ENCODE measurements around the gene ZC3H12D. TPM values are rescaled to one million over a fixed set of nuclear protein-coding genes. Genes with fewer than 3 reads are reported as not detected.
"Not testable (repeated sequence)": the region's sequence is repeated elsewhere in the genome, so short reads cannot be mapped to it uniquely, and the experiment has no call there.

The ZC3H12D gene
- total RNA-seq: 10 to 100 TPM in 1 of 2 donors, 1 to 10 TPM in 1; 2.1 to 16.0 TPM

DNA sequence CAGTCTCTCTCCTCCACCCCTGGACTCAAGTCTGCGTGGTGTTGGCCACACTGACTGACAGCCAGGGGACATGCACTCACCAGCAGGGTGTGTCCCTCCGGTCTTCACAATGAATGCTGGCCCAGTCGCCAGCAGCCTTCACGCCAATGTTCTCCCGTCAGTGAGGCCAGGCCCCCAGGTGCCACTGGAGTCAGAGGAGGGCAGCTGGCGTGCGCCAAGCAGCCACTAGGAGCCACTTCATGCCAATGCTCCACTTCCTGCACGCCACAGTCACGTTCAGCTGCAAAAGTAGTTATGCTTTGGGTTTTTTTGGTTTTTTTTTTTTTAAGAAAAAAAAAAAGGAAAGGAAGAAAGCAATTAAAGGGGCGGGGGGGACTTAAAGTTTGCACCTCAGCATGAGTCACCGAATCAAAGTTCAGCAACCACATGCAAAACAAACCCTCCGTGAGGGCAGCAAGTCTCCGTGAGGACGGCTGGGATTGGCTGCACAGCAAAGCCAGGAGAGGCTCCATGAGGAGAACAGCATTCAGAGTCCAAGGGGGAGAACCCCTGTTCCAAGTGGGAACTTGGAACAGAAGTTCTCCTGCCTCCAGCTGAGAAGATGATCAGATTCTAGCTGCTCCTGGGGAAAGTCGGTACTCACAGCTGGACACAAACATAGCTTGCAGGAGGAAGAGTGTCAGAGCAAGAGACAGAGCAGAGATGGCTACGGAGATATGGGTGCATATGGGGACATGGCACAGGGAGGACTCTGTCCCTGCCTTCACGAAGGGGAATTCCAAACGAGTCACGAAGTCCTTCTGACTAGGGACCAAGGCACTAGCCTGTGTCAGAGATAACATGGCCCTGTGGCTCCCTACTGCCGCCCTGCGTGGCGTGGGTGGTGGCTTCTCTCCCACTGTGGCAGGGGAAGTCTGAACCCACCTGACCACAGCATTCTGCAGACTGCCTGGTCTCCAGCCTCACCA is at the start of gene ZC3H12D:
Gene ZC3H12D, minus strand, starts transcription at position 282 of the 968 bp plus-strand sequence. CDS start 10,471 bp downstream, outside the sequence.
- ATAC-seq: peak; percentile 67 to 77
- no peaks in the 10 kb centered on the region for H3K9me3 Mint-ChIP-seq

DNA sequence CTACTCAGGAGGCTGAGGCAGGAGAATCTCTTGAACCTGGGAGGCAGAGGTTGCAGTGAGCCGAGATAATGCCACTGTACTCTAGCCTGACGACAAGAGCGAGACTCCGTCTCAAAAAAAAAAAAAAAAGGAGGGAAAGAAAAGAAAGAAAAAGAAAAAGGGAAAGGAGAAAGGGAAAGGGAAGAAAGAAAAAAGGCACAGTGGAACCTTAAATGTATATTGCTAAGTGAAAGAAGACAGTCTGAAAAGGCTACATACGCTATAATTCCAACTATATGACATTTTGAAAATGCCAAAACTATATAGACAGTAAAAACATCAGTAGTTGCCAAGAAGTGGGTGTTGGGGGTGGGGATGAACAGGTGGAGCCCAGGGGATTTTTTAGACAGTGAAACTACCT is 44.8 kb upstream of the ZC3H12D start:
- Mint-ChIP-seq H3K9me3 (no peaks in the 10 kb centered on the region), H3K4me1 (ENCODE audit: low read depth in 2 of 2) (peaks cover 0 to 6% of the 10 kb centered on the region in 2 donors), H3K4me3 (no peak overlapping the region), H3K27me3 (no peaks in the 10 kb centered on the region), H3K27ac (peak overlapping the region in 1 of 2 donors; percentile 60), H3K36me3 (peaks cover 19% of the 10 kb centered on the region)
- DNase-seq (ENCODE audit: low spot score): no peak
- no peak for ATAC-seq

More for the DNA sequence above, at the start of gene ZC3H12D:
- H3K36me3 Mint-ChIP-seq: no peaks in the 10 kb centered on the region
- H3K27me3 Mint-ChIP-seq: peaks cover 0 to 7% of the 10 kb centered on the region in 2 donors
- no peak for DNase-seq (ENCODE audit: low spot score)
- peak within 1 kb of the TSS; percentile 92 for H3K4me3 Mint-ChIP-seq
- peaks cover 23 to 38% of the 10 kb centered on the region in 2 donors for H3K4me1 Mint-ChIP-seq (ENCODE audit: low read depth in 2 of 2)
- H3K27ac Mint-ChIP-seq: peak within 1 kb of the TSS; percentile 85 to 91

DNA sequence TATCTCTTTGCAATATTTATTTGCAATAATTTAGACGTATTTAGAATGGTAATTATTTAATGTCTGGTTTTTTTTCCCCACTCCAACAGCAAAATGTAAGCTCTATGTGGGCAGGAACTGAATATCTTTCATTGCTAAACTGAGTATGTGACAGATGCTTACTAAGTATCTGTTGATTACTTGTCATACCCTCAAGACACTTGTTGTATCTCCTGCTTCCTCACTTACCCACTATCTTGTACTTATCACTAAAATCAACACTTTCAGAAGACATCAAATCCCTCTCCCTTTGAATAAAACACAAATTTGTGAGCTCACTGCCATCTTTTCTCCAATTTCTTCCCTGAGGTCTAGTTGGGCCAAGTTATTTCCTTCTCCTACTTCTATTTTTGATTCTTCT is 30.7 kb upstream of the ZC3H12D start:
- Mint-ChIP-seq H3K4me3 (no peak overlapping the region), H3K27me3 (no peaks in the 10 kb centered on the region), H3K27ac (peak overlapping the region; percentile 13 to 22), H3K9me3 (no peaks in the 10 kb centered on the region), H3K36me3 (peaks cover 18% of the 10 kb centered on the region), H3K4me1 (ENCODE audit: low read depth in 2 of 2) (peaks cover 4 to 6% of the 10 kb centered on the region in 2 donors)
- no peak for DNase-seq (ENCODE audit: low spot score)
- no peak for ATAC-seq

DNA sequence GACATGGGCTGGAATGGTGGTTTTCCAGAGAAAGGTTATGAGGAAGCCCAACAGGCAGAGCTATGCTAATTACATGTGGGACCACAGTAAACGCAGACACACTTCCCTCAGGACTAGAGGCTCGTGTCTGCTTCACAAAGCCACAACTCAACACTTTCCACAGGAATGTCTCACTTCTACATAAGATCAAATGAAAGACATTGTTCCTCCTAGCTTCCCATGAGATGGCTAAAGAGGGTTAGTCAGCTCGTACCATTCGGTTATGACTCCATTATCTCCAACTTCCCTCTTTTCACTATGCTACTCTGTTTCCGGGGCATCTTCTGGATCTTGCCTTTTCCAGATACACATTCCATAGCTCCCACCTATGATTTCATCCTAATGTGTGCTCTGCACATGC is 29.1 kb upstream of the ZC3H12D start:
- Mint-ChIP-seq H3K9me3 (no peaks in the 10 kb centered on the region), H3K4me3 (no peak overlapping the region), H3K4me1 (ENCODE audit: low read depth in 2 of 2) (peaks cover 4 to 6% of the 10 kb centered on the region in 2 donors), H3K27me3 (no peaks in the 10 kb centered on the region), H3K27ac (no peak overlapping the region), H3K36me3 (peaks cover 14% of the 10 kb centered on the region)
- DNase-seq (ENCODE audit: low spot score) (no peak), ATAC-seq (no peak)

DNA sequence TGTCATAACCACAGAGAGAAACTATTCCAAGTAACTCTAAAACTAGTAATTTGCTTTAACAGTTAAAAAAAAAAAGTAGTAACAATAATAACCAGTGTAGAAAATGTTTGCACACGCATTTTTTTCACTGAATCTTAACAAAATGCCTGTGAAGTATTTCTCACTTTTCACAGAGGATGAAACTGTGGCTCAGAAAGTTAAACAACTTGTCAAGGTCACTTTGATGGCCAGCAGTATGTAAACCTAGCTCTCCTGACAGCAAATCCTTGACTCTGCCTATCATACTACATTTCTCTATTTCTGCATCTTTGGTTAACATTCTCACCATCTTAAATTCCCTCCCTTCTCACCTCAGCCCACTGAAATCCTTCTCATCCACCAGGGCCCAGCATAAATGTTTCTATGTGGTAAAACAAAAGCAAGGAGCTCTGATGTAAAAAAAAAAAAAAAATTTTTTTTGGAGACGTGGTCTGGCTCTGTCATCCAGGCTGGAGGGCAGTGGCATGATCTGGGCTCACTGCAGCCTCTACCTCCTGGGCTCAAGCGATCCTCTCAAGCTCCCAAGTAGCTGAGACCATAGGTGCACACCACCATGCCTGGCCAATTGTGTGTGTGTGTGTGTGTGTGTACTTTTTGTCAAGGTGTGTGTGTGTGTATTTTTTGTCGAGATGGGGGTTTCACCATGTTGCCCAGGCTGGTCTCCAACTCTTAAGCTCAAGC is 26.1 kb upstream of the ZC3H12D start:
- no peak for DNase-seq (ENCODE audit: low spot score)
- Mint-ChIP-seq H3K36me3 (peaks cover 9% of the 10 kb centered on the region), H3K4me3 (no peak overlapping the region), H3K27ac (no peak overlapping the region), H3K9me3 (no peaks in the 10 kb centered on the region), H3K4me1 (ENCODE audit: low read depth in 2 of 2) (peaks cover 0 to 6% of the 10 kb centered on the region in 2 donors), H3K27me3 (no peaks in the 10 kb centered on the region)
- ATAC-seq: no peak

DNA sequence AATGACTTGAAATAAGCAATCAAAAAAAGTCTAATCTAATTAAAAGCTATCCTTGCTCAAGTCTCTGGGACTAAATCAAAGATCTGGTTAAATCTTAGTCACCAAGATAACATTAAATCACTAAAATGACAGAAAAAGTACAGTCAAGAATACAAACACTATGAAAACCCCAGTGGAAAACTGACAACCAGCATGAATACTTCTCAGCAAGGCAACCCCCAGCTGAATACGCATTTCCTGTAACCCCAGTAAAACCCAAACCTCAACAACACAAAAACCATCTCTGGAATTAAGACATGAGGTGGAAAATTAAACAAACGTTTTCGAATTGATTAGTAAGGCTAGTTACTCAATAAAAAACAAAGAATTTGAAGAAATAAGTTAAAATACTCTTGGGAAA is 23.7 kb upstream of the ZC3H12D start:
- H3K4me1 Mint-ChIP-seq (ENCODE audit: low read depth in 2 of 2): peaks cover 4 to 6% of the 10 kb centered on the region in 2 donors
- ATAC-seq (peak in 1 of 2 donors; percentile 70), DNase-seq (ENCODE audit: low spot score) (no peak)
- H3K4me3 Mint-ChIP-seq: no peak overlapping the region
- H3K36me3 Mint-ChIP-seq: peaks cover 11% of the 10 kb centered on the region
- H3K9me3 Mint-ChIP-seq: no peaks in the 10 kb centered on the region
- H3K27ac Mint-ChIP-seq: peak overlapping the region in 1 of 2 donors; percentile 53
- no peaks in the 10 kb centered on the region for H3K27me3 Mint-ChIP-seq

DNA sequence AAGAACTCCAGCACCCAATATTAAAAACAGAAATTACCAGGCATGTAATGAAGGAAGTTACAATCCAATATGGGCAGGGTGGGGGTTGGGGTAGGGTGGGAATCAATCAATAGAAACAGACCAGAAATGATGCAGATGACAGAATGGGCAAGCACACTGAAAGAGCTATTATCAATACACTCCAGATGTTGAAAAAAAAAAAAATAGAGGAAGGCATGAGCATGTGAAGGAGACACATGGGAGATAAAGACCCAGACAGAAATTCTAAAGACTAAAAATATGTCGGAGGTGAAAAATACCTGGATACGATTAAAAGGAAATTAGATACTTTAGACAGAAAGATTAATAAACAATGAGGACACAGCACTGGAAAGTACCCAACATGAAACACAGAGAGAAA is 19.1 kb upstream of the ZC3H12D start:
- Mint-ChIP-seq H3K27me3 (no peaks in the 10 kb centered on the region), H3K4me1 (ENCODE audit: low read depth in 2 of 2) (peaks cover 4 to 6% of the 10 kb centered on the region in 2 donors), H3K27ac (peak overlapping the region in 1 of 2 donors; percentile 60), H3K9me3 (no peaks in the 10 kb centered on the region), H3K4me3 (no peak overlapping the region), H3K36me3 (peaks cover 7% of the 10 kb centered on the region)
- DNase-seq (ENCODE audit: low spot score): no peak
- ATAC-seq: no peak

DNA sequence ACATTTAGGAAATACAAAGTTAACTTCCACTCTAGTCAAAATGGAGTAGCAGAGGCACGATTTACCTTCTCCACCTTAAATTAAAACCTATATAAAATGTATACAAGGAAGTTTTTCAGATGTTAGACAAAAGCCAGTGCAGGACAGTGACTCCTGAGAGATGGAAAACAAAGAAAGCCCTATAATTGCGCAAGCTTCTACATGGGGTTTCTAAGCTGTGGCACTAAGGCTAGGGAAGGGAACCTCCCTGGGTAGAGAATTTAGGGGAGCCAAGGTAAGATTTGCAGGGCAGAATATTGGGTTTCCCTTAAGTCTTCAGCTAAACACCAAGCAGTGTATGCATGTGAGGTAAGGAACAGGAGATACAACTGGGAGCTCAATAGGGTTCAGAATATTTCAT is 18.5 kb upstream of the ZC3H12D start:
- H3K27ac Mint-ChIP-seq: peak overlapping the region in 1 of 2 donors; percentile 60
- H3K4me3 Mint-ChIP-seq: no peak overlapping the region
- no peaks in the 10 kb centered on the region for H3K27me3 Mint-ChIP-seq
- no peaks in the 10 kb centered on the region for H3K9me3 Mint-ChIP-seq
- DNase-seq (ENCODE audit: low spot score): no peak
- ATAC-seq: no peak
- peaks cover 7% of the 10 kb centered on the region for H3K36me3 Mint-ChIP-seq
- H3K4me1 Mint-ChIP-seq (ENCODE audit: low read depth in 2 of 2): peaks cover 4 to 6% of the 10 kb centered on the region in 2 donors

DNA sequence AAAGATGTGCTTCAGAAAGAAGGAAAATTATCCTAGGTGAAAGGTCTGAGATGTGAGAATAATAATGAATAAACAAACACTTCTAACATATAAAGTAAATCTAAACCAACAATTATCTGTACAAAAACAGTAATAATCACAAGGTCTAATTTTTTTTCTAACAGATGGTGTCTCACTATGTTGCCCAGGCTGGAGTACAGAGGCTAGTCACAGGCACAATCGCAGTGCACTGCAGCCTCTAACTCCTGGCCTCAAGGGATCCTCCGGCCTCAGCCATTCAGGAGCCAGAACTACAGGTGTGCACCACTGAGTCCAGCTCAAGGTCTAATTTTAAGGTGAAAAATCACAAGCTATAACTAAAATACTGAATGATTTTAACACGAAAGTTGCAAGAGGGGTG is 17.0 kb upstream of the ZC3H12D start:
- Mint-ChIP-seq H3K27me3 (no peaks in the 10 kb centered on the region), H3K27ac (no peak overlapping the region), H3K9me3 (no peaks in the 10 kb centered on the region), H3K4me3 (no peak overlapping the region), H3K36me3 (peaks cover 7% of the 10 kb centered on the region), H3K4me1 (ENCODE audit: low read depth in 2 of 2) (peaks cover 2 to 4% of the 10 kb centered on the region in 2 donors)
- ATAC-seq: no peak
- no peak for DNase-seq (ENCODE audit: low spot score)

DNA sequence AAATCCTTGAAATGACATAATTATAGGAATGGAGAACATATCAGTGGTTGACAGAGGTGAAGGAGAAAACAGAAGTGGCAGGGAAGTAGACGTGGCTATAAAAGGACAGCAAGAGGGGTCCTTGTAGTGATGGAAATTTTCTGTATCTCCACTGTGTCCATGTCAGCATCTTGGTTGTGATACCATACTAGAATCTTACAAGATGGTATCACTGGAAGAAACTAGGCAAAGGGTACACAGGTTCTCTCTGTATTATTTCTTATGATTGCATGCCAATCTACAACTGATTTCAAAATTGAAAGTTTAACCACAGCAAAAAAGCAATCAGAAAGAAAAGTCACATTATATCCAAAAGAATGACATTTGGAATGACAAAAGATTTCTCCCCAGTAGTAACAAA is 16.4 kb upstream of the ZC3H12D start:
- ATAC-seq (no peak), DNase-seq (ENCODE audit: low spot score) (no peak)
- no peak overlapping the region for H3K4me3 Mint-ChIP-seq
- H3K36me3 Mint-ChIP-seq: peaks cover 7% of the 10 kb centered on the region
- no peaks in the 10 kb centered on the region for H3K9me3 Mint-ChIP-seq
- H3K4me1 Mint-ChIP-seq (ENCODE audit: low read depth in 2 of 2): peaks cover 4 to 6% of the 10 kb centered on the region in 2 donors
- no peak overlapping the region for H3K27ac Mint-ChIP-seq
- no peaks in the 10 kb centered on the region for H3K27me3 Mint-ChIP-seq

DNA sequence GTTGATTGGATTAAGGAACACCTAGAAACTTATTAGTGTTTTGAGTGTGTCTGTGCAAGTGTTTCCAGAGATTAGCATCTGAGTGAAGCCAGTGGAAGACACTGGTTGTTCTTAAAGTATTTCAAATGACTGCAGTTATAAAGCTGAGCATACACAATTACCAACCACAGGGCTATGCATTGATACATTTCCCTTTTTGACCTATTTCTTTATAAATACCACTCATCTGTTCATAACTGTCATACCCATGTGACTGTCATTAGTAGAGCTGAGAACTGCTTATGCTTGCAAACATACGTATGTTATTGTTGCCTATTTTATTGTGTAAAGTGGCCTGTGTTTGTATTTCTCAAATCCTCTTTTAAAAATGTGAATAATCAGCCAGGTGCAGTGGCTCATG is 15.3 kb upstream of the ZC3H12D start:
- H3K27ac Mint-ChIP-seq: peak overlapping the region in 1 of 2 donors; percentile 27
- ATAC-seq (no peak), DNase-seq (ENCODE audit: low spot score) (no peak)
- no peaks in the 10 kb centered on the region for H3K9me3 Mint-ChIP-seq
- peaks cover 6 to 12% of the 10 kb centered on the region in 2 donors for H3K4me1 Mint-ChIP-seq (ENCODE audit: low read depth in 2 of 2)
- H3K27me3 Mint-ChIP-seq: no peaks in the 10 kb centered on the region
- H3K36me3 Mint-ChIP-seq: no peaks in the 10 kb centered on the region
- no peak overlapping the region for H3K4me3 Mint-ChIP-seq

DNA sequence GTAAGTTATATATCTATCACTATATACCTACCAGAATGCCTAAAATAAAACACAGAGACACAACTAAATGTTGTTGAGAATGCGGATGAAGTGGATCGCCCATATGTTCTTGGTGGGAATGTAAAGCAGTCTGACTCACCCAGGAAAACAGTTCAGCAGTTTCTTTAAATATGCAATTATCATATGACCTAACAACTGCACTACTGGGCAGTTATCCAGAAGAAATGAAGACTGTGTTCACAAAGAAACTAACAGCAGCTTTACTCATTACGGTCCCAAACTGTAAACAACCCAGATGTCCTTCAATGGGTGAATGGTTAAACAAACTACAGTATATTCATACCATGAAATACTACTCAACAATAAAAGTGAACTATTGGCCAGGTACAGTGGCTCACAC is 14.3 kb upstream of the ZC3H12D start:
- Mint-ChIP-seq H3K27me3 (no peaks in the 10 kb centered on the region), H3K4me1 (ENCODE audit: low read depth in 2 of 2) (peaks cover 4 to 18% of the 10 kb centered on the region in 2 donors), H3K4me3 (no peak overlapping the region), H3K9me3 (no peaks in the 10 kb centered on the region), H3K36me3 (no peaks in the 10 kb centered on the region), H3K27ac (peak overlapping the region in 1 of 2 donors; percentile 25)
- ATAC-seq (no peak), DNase-seq (ENCODE audit: low spot score) (no peak)

DNA sequence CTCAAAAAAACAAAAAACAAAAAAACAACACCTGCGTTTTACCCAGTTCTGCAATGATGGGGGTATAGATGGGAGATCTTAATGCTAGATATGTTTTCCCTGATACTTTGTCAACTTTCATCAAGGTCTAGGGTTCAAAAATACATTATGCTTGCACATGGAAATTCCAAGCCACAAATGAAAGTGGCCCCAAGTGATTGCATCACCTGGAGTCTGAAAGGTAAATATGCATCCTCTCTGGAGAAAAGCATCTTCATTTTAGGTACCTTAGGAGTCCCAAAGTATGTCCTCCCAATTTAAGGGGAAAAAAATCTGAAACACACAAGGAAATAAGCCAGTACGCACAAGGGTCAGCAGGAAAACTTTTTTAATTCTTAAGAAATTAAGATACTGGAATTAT is 12.6 kb upstream of the ZC3H12D start:
- H3K27ac Mint-ChIP-seq: peak overlapping the region in 1 of 2 donors; percentile 69

DNA sequence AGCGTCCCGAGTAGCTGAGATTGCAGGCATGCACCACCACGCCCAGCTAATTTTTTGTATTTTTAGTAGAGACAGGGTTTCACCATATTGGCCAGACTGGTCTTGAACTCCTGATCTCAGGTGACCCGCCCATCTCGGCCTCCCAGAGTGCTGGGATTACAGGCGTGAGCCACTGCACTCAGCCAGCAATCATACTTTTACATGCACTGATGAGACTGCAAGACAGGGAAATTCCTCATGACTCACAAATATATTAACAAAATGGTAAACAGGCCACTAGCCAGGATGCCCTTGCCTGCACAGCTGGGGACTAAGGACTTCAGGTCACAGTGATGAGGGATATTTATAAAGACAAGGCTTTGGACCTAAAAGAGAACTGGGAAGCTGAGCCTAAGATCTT is 11.8 kb upstream of the ZC3H12D start:
- not testable (repeated sequence) for H3K9me3 Mint-ChIP-seq; H3K4me3 Mint-ChIP-seq; H3K27me3 Mint-ChIP-seq; DNase-seq (ENCODE audit: low spot score); H3K36me3 Mint-ChIP-seq
- ATAC-seq: peak in 1 of 2 donors; percentile 43
- peaks cover 2 to 29% of the 10 kb centered on the region in 2 donors for H3K4me1 Mint-ChIP-seq (ENCODE audit: low read depth in 2 of 2)
- peak overlapping the region; percentile 64 to 69 for H3K27ac Mint-ChIP-seq

More for the DNA sequence above, 12.6 kb upstream of the ZC3H12D start:
- Mint-ChIP-seq H3K27me3 (no peaks in the 10 kb centered on the region), H3K4me1 (ENCODE audit: low read depth in 2 of 2) (peaks cover 2 to 29% of the 10 kb centered on the region in 2 donors), H3K36me3 (no peaks in the 10 kb centered on the region), H3K9me3 (no peaks in the 10 kb centered on the region), H3K4me3 (no peak overlapping the region)
- ATAC-seq (no peak), DNase-seq (ENCODE audit: low spot score) (no peak)

Data from natural killer cell treated with Interleukin-12 subunit alpha and Interleukin-12 subunit beta and Interleukin-15 and Interleukin-18, amount 100 ng/mL, for 72 hours (primary cell).